Ishikawa (cell line): ENCODE measurements around the gene GMNN.

Experiments used
- CEBPB ChIP-seq: IDR thresholded peaks from 2 replicates; pipeline ENCODE4 v1.6.1; 2012
- CREB1 ChIP-seq: IDR thresholded peaks from 2 replicates; pipeline ENCODE4 v1.6.1; 2012; ENCODE audit warnings: low read depth
- EGR1 ChIP-seq: IDR thresholded peaks from 2 replicates; pipeline ENCODE4 v1.6.1; 2012
- EP300 ChIP-seq: IDR thresholded peaks from 2 replicates; pipeline ENCODE4 v1.6.1; 2012; ENCODE audit warnings: borderline replicate concordance
- FOXM1 ChIP-seq: IDR thresholded peaks from 2 replicates; pipeline ENCODE4 v1.6.1; 2012; ENCODE audit warnings: low read depth, borderline replicate concordance
- MAX ChIP-seq: IDR thresholded peaks from 2 replicates; pipeline ENCODE4 v1.6.1; 2012
- NFIC ChIP-seq: IDR thresholded peaks from 2 replicates; pipeline ENCODE4 v1.6.1; 2012
- RAD21 ChIP-seq: IDR thresholded peaks from 2 replicates; pipeline ENCODE4 v1.6.1; 2012; ENCODE audit warnings: low read depth
- REST ChIP-seq: IDR thresholded peaks from 2 replicates; pipeline ENCODE4 v1.6.1; 2012; ENCODE audit warnings: low read depth, mild to moderate bottlenecking
- TAF1 ChIP-seq: IDR thresholded peaks from 2 replicates; pipeline ENCODE4 v1.6.1; 2012; ENCODE audit warnings: low read depth, mild to moderate bottlenecking
- TCF12 ChIP-seq: IDR thresholded peaks from 2 replicates; pipeline ENCODE4 v1.6.1; 2012; ENCODE audit warnings: low read depth
- TEAD4 ChIP-seq: IDR thresholded peaks from 2 replicates; pipeline ENCODE4 v1.6.1; 2012
- USF1 ChIP-seq: IDR thresholded peaks from 2 replicates; pipeline ENCODE4 v1.6.1; 2012
- YY1 ChIP-seq: IDR thresholded peaks from 2 replicates; pipeline ENCODE4 v1.6.1; 2012; ENCODE audit warnings: low read depth
- ZBTB7A ChIP-seq: IDR thresholded peaks from 2 replicates; pipeline ENCODE4 v1.6.1; 2012; ENCODE audit warnings: low read depth

The GMNN gene

GRCh38 chr6:24761193-24761835, 13.4 kb upstream of the GMNN start:
- TF ChIP-seq REST, result no peak
- TF ChIP-seq MAX, result no peak
- TF ChIP-seq TCF12, result no peak
- TF ChIP-seq CREB1, result no peak
- TF ChIP-seq YY1, result no peak
- no peak for TF ChIP-seq EP300
- TF ChIP-seq ZBTB7A, result no peak
- TF ChIP-seq FOXM1, result no peak
- no peak for TF ChIP-seq EGR1
- TF ChIP-seq TEAD4, result no peak
- TF ChIP-seq CEBPB, result no peak
- no peak for TF ChIP-seq TAF1
- TF ChIP-seq NFIC, result no peak
- no peak for TF ChIP-seq RAD21
- no peak for TF ChIP-seq USF1

DNA sequence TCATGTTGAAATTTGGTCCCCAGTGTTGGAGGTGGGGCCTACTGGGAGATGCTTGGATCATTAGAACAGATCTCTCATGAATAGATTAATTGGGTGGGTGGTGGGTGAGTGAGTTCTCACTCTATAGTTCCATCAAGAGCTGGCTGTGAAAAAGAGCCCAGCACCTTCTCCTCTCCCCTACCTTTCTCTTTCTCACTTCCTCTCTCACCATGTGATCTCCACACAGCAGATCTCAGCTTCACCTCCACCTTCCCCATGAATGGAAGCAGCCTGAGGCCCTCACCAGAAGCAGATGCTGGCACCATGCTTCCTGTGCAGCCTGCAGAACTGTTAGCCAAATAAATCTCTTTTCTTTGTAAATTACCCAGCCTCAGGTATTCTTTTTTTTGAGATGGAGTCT, 12.9 kb upstream of the GMNN start:
- no peak for TF ChIP-seq CEBPB
- no peak for TF ChIP-seq YY1
- TF ChIP-seq ZBTB7A, result no peak

GRCh38 chr6:24763578-24763977, 11.2 kb upstream of the GMNN start:
- no peak for TF ChIP-seq USF1
- no peak for TF ChIP-seq ZBTB7A
- no peak for TF ChIP-seq NFIC
- TF ChIP-seq YY1, result no peak
- TF ChIP-seq EGR1, result no peak
- TF ChIP-seq TEAD4, result no peak
- TF ChIP-seq CREB1, result no peak
- TF ChIP-seq REST, result no peak
- TF ChIP-seq MAX, result no peak
- no peak for TF ChIP-seq TCF12
- TF ChIP-seq FOXM1, result no peak
- TF ChIP-seq EP300, result no peak

DNA sequence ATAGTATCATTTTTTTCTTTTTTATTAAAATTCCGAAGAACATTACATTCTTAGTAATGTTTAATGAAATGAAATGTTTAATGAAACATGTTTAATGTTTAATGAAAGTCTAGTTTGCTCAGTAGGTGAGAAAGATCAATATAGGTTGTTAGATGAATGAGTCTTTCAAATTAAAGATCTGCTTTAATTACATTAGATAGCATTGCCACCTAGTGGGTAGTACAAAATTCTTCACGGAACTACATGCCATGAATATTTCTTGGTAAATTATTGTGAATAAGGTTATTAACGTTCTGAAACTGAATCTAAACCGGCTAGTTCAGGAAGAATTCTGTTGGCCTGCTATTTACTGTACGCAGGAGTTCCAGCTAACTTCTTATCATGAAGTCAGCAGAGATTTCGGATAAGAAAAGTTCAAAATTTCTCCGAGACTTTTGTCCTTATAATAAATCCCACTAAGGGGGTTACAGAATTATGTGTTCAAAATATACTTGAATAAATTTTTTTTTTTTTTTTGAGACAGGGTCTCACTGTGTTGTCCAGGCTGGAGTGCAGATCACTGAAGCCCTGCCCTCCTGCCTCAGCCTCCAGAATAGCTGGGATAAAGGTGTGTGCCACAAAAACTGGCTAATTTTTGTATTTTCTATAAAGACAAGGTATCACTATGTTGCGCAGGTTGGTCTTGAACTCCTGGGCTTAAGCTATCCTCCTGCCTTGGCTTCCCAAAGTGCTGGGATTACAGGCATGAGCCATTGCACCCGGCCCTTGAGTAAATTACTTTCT, 7.9 kb upstream of the GMNN start:
- peak; percentile 66 for TF ChIP-seq RAD21
- TF ChIP-seq TAF1, result no peak
- TF ChIP-seq ZBTB7A, result no peak

DNA sequence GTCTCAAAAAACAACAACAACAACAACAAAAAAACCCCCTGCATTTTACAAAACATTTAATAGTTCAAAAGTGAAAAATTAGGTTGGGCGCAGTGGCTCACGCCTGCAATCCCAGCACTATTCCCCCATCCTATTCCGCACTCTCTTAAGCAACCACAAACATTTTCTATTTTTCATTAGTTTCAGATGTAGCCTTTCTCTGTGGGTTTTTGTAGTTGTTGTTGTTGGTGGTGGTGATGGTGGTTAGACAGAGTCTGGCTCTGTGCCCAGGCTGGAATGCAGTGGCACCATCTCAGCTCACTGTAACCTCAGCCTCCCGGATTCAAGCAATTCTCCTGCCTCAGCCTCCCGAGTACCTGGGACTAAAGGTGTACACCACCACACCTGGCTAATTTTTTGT, 6.4 kb upstream of the GMNN start:
- TF ChIP-seq ZBTB7A (no peak), TEAD4 (no peak), TAF1 (no peak), YY1 (no peak), USF1 (no peak), TCF12 (no peak)

GRCh38 chr6:24775520-24776058, 852 bp downstream of the GMNN start:
- no peak for TF ChIP-seq TCF12
- no peak for TF ChIP-seq TAF1
- no peak for TF ChIP-seq RAD21
- TF ChIP-seq MAX, result no peak
- TF ChIP-seq FOXM1, result no peak
- no peak for TF ChIP-seq CEBPB
- no peak for TF ChIP-seq NFIC
- TF ChIP-seq TEAD4, result no peak
- no peak for TF ChIP-seq CREB1
- no peak for TF ChIP-seq REST
- TF ChIP-seq USF1, result no peak
- no peak for TF ChIP-seq ZBTB7A
- no peak for TF ChIP-seq YY1
- TF ChIP-seq EP300, result no peak
- TF ChIP-seq EGR1, result no peak
